ENCODE results near the gene CFAP20DC.

CFAP20DC gene

DNA sequence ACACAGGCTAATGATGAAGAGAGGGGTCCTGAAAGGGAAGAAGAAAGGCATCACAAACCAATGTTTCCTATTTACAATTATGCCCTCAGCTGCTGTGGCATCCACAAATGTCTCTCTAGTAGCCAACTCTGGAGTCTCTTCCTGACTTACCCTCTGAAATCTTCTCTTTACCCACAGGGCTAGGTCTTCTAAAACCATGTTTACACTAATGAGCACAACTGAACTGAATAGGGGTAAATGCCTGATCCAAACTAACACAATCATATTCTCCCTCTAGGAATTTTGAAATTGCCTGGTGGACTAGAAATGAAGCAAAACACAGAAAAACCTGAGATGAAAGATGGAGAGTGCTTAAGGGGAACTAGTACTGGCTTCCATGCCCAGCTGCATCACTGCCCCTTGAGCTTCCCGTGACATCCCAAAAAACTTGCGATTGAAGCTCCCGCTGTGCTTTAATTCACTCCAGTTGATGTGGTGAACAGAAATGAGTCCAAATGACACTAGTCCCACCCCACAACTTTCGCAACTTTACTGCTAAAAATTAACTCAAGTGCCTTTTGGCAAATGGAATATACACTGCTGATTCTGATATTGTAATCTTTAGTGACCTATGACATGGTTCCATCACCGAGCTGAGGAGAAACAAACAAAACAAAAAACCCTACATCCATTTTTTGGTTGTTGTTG lies 32.8 kb downstream of the CFAP20DC start:
- H3K27me3 ChIP-seq (ENCODE audit: low read depth, low read length): peaks cover 43% of the 10 kb centered on the region
- no peaks in the 10 kb centered on the region for H3K4me1 ChIP-seq (ENCODE audit: low read length)
- H3K4me3 ChIP-seq (ENCODE audit: low read length): no peak overlapping the region
- no peaks in the 10 kb centered on the region for H3K9me3 ChIP-seq (ENCODE audit: insufficient read depth, low read length)
- no peaks in the 10 kb centered on the region for H3K36me3 ChIP-seq (replicated peaks; ENCODE audit: low read depth, low read length)
- H3K9ac ChIP-seq (ENCODE audit: low read length): no peak overlapping the region
- H3K4me2 ChIP-seq (ENCODE audit: low read length): no peak overlapping the region
- H3K79me2 ChIP-seq (ENCODE audit: low read length): no peaks in the 10 kb centered on the region
- no peaks in the 10 kb centered on the region for H4K20me1 ChIP-seq (ENCODE audit: insufficient read depth, low read length)
- no peak overlapping the region for H2AFZ ChIP-seq (ENCODE audit: low read depth, low read length)
- no peak overlapping the region for H3K27ac ChIP-seq (ENCODE audit: low read length)
- TF ChIP-seq EZH2phosphoT487 (IDR thresholded peaks at IDR 0.05; ENCODE audit: low read depth): no peak
- TF ChIP-seq CTCF (IDR thresholded peaks at IDR 0.05; ENCODE audit: low read depth, low read length): no peak

GRCh38 chr3:59013611-59014010 lies 36.2 kb downstream of the CFAP20DC start:
- no peak for TF ChIP-seq EZH2phosphoT487 (IDR thresholded peaks at IDR 0.05; ENCODE audit: low read depth)
- TF ChIP-seq CTCF (IDR thresholded peaks at IDR 0.05; ENCODE audit: low read depth, low read length): no peak
- no peaks in the 10 kb centered on the region for H4K20me1 ChIP-seq (ENCODE audit: insufficient read depth, low read length)
- H3K27ac ChIP-seq (ENCODE audit: low read length): no peak overlapping the region
- no peak overlapping the region for H3K9ac ChIP-seq (ENCODE audit: low read length)
- no peak overlapping the region for H3K4me3 ChIP-seq (ENCODE audit: low read length)
- no peak overlapping the region for H2AFZ ChIP-seq (ENCODE audit: low read depth, low read length)
- H3K4me2 ChIP-seq (ENCODE audit: low read length): no peak overlapping the region
- no peaks in the 10 kb centered on the region for H3K36me3 ChIP-seq (replicated peaks; ENCODE audit: low read depth, low read length)
- no peaks in the 10 kb centered on the region for H3K4me1 ChIP-seq (ENCODE audit: low read length)
- peaks cover 27% of the 10 kb centered on the region for H3K27me3 ChIP-seq (ENCODE audit: low read depth, low read length)
- no peaks in the 10 kb centered on the region for H3K79me2 ChIP-seq (ENCODE audit: low read length)
- no peaks in the 10 kb centered on the region for H3K9me3 ChIP-seq (ENCODE audit: insufficient read depth, low read length)

- Histone ChIP-seq H3K79me2 (ENCODE audit: low read length) (no peaks in the 10 kb centered on the region), H3K27me3 (ENCODE audit: low read depth, low read length) (peaks cover 2% of the 10 kb centered on the region; the same call in 1 of the 2 replicates), H3K4me2 (ENCODE audit: low read length) (no peak overlapping the region), H3K9ac (ENCODE audit: low read length) (no peak overlapping the region), H4K20me1 (ENCODE audit: insufficient read depth, low read length) (no peaks in the 10 kb centered on the region), H3K4me3 (ENCODE audit: low read length) (no peak overlapping the region), H3K36me3 (replicated peaks; ENCODE audit: low read depth, low read length) (no peaks in the 10 kb centered on the region), H3K9me3 (ENCODE audit: insufficient read depth, low read length) (no peaks in the 10 kb centered on the region), H2AFZ (ENCODE audit: low read depth, low read length) (no peak overlapping the region), H3K4me1 (ENCODE audit: low read length) (no peaks in the 10 kb centered on the region), H3K27ac (ENCODE audit: low read length) (no peak overlapping the region)
- TF ChIP-seq CTCF (IDR thresholded peaks at IDR 0.05; ENCODE audit: low read depth, low read length) (no peak), EZH2phosphoT487 (IDR thresholded peaks at IDR 0.05; ENCODE audit: low read depth) (no peak)
These were observed 42.9 kb downstream of the CFAP20DC start for GRCh38 chr3:59006634-59007517.

DNA sequence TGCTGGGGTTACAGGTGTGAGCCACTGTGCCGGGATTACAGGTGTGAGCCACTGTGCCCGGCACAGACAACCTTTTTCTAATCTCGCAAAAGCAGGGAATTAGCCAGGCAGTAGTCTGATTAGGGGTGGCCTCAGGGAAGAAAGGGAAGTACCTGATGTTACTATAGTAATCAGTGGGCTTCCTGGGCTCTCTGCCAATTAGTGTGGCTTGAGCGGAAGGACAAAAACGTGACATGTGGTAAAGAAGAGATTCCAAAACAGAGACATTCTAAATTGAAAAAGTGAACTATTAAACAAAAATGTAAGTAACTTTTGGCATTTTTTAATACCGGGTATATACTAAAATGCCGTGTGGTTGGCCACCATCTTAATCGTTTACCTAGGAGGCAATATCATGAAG lies 48.1 kb downstream of the CFAP20DC start:
- TF ChIP-seq CTCF (IDR thresholded peaks at IDR 0.05; ENCODE audit: low read depth, low read length) (no peak), EZH2phosphoT487 (IDR thresholded peaks at IDR 0.05; ENCODE audit: low read depth) (no peak)

More for the DNA sequence above, 48.1 kb downstream of the CFAP20DC start:
- H3K27me3 ChIP-seq (ENCODE audit: low read depth, low read length): peaks cover 2% of the 10 kb centered on the region; the same call in 1 of the 2 replicates
- no peaks in the 10 kb centered on the region for H3K36me3 ChIP-seq (replicated peaks; ENCODE audit: low read depth, low read length)
- H3K9ac ChIP-seq (ENCODE audit: low read length): no peak overlapping the region
- H3K79me2 ChIP-seq (ENCODE audit: low read length): no peaks in the 10 kb centered on the region
- H3K9me3 ChIP-seq (ENCODE audit: insufficient read depth, low read length): no peaks in the 10 kb centered on the region
- no peaks in the 10 kb centered on the region for H4K20me1 ChIP-seq (ENCODE audit: insufficient read depth, low read length)
- no peak overlapping the region for H3K4me2 ChIP-seq (ENCODE audit: low read length)
- H3K27ac ChIP-seq (ENCODE audit: low read length): no peak overlapping the region
- H3K4me1 ChIP-seq (ENCODE audit: low read length): no peaks in the 10 kb centered on the region
- H3K4me3 ChIP-seq (ENCODE audit: low read length): no peak overlapping the region
- H2AFZ ChIP-seq (ENCODE audit: low read depth, low read length): no peak overlapping the region

Data from OCI-LY3 (cell line).